Measurements from ENCODE around the gene LRMDA.

GRCh38 chr10:75599875-75600648 lies 168.6 kb downstream of the LRMDA start:
- TF ChIP-seq EP300 (IDR thresholded peaks at IDR 0.05; ENCODE audit: borderline replicate concordance) (no peak), NFIC (IDR thresholded peaks at IDR 0.05) (no peak), RAD21 (IDR thresholded peaks at IDR 0.05; ENCODE audit: low read depth) (no peak), TAF1 (IDR thresholded peaks at IDR 0.05; ENCODE audit: low read depth) (no peak)

Measured in Ishikawa (cell line).